SK-N-SH (cell line): ENCODE results near the gene MRM1. TPM values are rescaled to one million over a fixed set of nuclear protein-coding genes. Genes with fewer than 3 reads are reported as not detected.

Source experiments
- CTCF ChIA-PET: fragments of 300-600, 350-600 bp; formaldehyde crosslinking; extraction: SDS; loops from one replicate; lab custom pipeline; 2021; lab: Yijun Ruan, JAX
- POLR2A ChIA-PET: fragments of 350-600 bp; sonication (Branson Sonifier 250); formaldehyde crosslinking; extraction: SDS; loops from one replicate; lab custom pipeline; 2020; ENCODE audit warnings: antibody characterized with exemption, inconsistent platforms; lab: Yijun Ruan, JAX
- DNase-seq: peaks from one replicate; pipeline ENCODE4 v3.0.0; 2012
- H2AFZ ChIP-seq: fragments of 200-600 bp; sonication (generic); 2 replicates; pipeline ENCODE4 v1.8.1; 2016; ENCODE audit warnings: antibody characterized with exemption, mild to moderate bottlenecking, low read depth
- H3F3A ChIP-seq: fragments of 200-600 bp; sonication (generic); replicated peaks from 2 replicates; pipeline ENCODE3; 2016; ENCODE audit warnings: antibody characterized with exemption, mild to moderate bottlenecking; ENCODE audit not compliant: insufficient read depth
- H3K27ac ChIP-seq, 2 experiments: fragments of 200-500 bp in 1 of 2; fragments of 200-600 bp in 1 of 2; sonication (Bioruptor generic) in 1 of 2; sonication (generic), shearing (Covaris generic) in 1 of 2; 2 replicates each; pipeline versions ENCODE4 v1.5.1 to v1.6.1; 2014 to 2016; ENCODE audit warnings: low read depth in 2 of 2, inconsistent platforms in 1 of 2, low read length in 1 of 2, mild to moderate bottlenecking in 1 of 2, mixed read lengths in 1 of 2
- H3K27me3 ChIP-seq: fragments of 200-600 bp; sonication (generic), shearing (Covaris generic); 2 replicates; pipeline ENCODE4 v1.6.1; 2016; ENCODE audit warnings: mixed run types; ENCODE audit not compliant: insufficient read depth
- H3K36me3 ChIP-seq, 2 experiments: fragments of 200-500 bp in 1 of 2; fragments of 200-600 bp in 1 of 2; sonication (Bioruptor generic) in 1 of 2; sonication (generic) in 1 of 2; replicated peaks in 1 of 2; 2 replicates each; pipeline versions ENCODE3 to v1.5.1; 2014 to 2016; ENCODE audit warnings: low read length in 1 of 2, mild to moderate bottlenecking in 1 of 2; ENCODE audit not compliant: insufficient read depth in 2 of 2, control insufficient read depth in 1 of 2
- H3K4me1 ChIP-seq, 2 experiments: fragments of 200-500 bp in 1 of 2; fragments of 200-600 bp in 1 of 2; sonication (Bioruptor generic) in 1 of 2; sonication (generic), shearing (Covaris generic) in 1 of 2; 2 replicates each; pipeline versions ENCODE4 v1.5.1 to v1.6.1; 2014 to 2016; ENCODE audit warnings: low read depth in 1 of 2, low read length in 1 of 2, mixed run types in 1 of 2; ENCODE audit not compliant: insufficient read depth in 2 of 2, control insufficient read depth in 1 of 2
- H3K4me2 ChIP-seq: fragments of 200-600 bp; sonication (generic), shearing (Covaris generic); 2 replicates; pipeline ENCODE4 v1.6.1; 2017; ENCODE audit warnings: mixed run types
- H3K4me3 ChIP-seq, 2 experiments: fragments of 200-500 bp in 1 of 2; fragments of 200-600 bp in 1 of 2; sonication (Bioruptor generic) in 1 of 2; sonication (generic), shearing (Covaris generic) in 1 of 2; 2 replicates each; pipeline versions ENCODE4 v1.5.1 to v1.8.1; 2014 to 2016; ENCODE audit warnings: low read depth in 2 of 2, inconsistent platforms in 1 of 2, low read length in 1 of 2, mild to moderate bottlenecking in 1 of 2, mixed read lengths in 1 of 2, moderate library complexity in 1 of 2
- H3K79me2 ChIP-seq: fragments of 200-600 bp; sonication (generic); 2 replicates; pipeline ENCODE4 v1.8.1; 2017; ENCODE audit warnings: mild to moderate bottlenecking; ENCODE audit not compliant: insufficient read depth
- H3K9ac ChIP-seq: fragments of 200-600 bp; sonication (generic); 2 replicates; pipeline ENCODE4 v1.6.1; 2017; ENCODE audit warnings: mixed run types
- H3K9me2 ChIP-seq: fragments of 200-600 bp; sonication (generic); 2 replicates; pipeline ENCODE4 v1.6.1; 2017; ENCODE audit warnings: mixed run types
- H3K9me3 ChIP-seq: fragments of 200-600 bp; sonication (generic); 2 replicates; pipeline ENCODE4 v1.6.1; 2017; ENCODE audit warnings: mixed run types, mild to moderate bottlenecking, moderate library complexity
- H4K20me1 ChIP-seq: fragments of 200-600 bp; sonication (generic); 2 replicates; pipeline ENCODE4 v1.6.1; 2017; ENCODE audit warnings: mild to moderate bottlenecking, mixed run types; ENCODE audit not compliant: insufficient read depth
- CHD2 ChIP-seq: fragments of 150-350 bp; IDR thresholded peaks from 2 replicates; pipeline ENCODE4 v1.6.1; 2018; ENCODE audit warnings: low read length; ENCODE audit not compliant: partially characterized antibody
- CTCF ChIP-seq: fragments of 200-600 bp; sonication (generic); IDR thresholded peaks from 2 replicates; pipeline ENCODE4 v1.6.1; 2017; ENCODE audit warnings: antibody characterized with exemption, mild to moderate bottlenecking, moderate library complexity
- ELF1 ChIP-seq: IDR thresholded peaks from 2 replicates; pipeline ENCODE4 v1.4.0; 2012
- GABPA ChIP-seq: IDR thresholded peaks from 2 replicates; pipeline ENCODE4 v1.4.0; 2012; ENCODE audit warnings: low read depth, mild to moderate bottlenecking
- IRF3 ChIP-seq: fragments of 150-350 bp; IDR thresholded peaks from 2 replicates; pipeline ENCODE4 v1.6.1; 2016; ENCODE audit warnings: mild to moderate bottlenecking, low read depth, low read length
- JUND ChIP-seq: IDR thresholded peaks from 2 replicates; pipeline ENCODE4 v1.4.0; 2012
- NFIC ChIP-seq: IDR thresholded peaks from 2 replicates; pipeline ENCODE4 v1.4.0; 2012; ENCODE audit warnings: borderline replicate concordance
- REST ChIP-seq: IDR thresholded peaks from 2 replicates; pipeline ENCODE4 v1.6.1; 2012; ENCODE audit warnings: mild to moderate bottlenecking, low read depth, low read length, moderate library complexity
- RFX5 ChIP-seq: IDR thresholded peaks from 2 replicates; pipeline ENCODE4 v1.6.1; 2012; ENCODE audit warnings: mild to moderate bottlenecking, improper control_type of control experiment, low read length
- SIN3A ChIP-seq: IDR thresholded peaks from 2 replicates; pipeline ENCODE4 v1.6.1; 2012; ENCODE audit warnings: low read depth, mild to moderate bottlenecking, low read length, moderate library complexity, borderline replicate concordance
- SMC3 ChIP-seq: IDR thresholded peaks from 2 replicates; pipeline ENCODE4 v1.6.1; 2012; ENCODE audit warnings: low read depth, low read length, improper control_type of control experiment
- TAF1 ChIP-seq: IDR thresholded peaks from 2 replicates; pipeline ENCODE4 v1.6.1; 2012; ENCODE audit warnings: low read depth, mild to moderate bottlenecking, low read length, moderate library complexity, borderline replicate concordance
- TCF12 ChIP-seq: IDR thresholded peaks from 2 replicates; pipeline ENCODE4 v1.4.0; 2012
- YY1 ChIP-seq: IDR thresholded peaks from 2 replicates; pipeline ENCODE4 v1.4.0; 2012; ENCODE audit warnings: low read depth, mild to moderate bottlenecking
- WGBS: methylation state at CpG from one replicate; pipeline ENCODE4 v1.1.6; 2017; ENCODE audit warnings: low lambda C conversion rate; 5-methylcytosine and 5-hydroxymethylcytosine counted together
- polyA plus RNA-seq, 3 experiments: library from polyadenylated mRNA; depleted of rRNA; stranded (reverse); fragments of >200 nt; gene quantifications; 2 replicates each; pipeline ENCODE4 v1.2.3, GENCODE V29; 2012

MRM1 gene
- polyA plus RNA-seq, 1 of the 3 experiments (the other 2 are of a cell fraction): 9.8 TPM

GRCh38 chr17:36612323-36612722 lies 10.9 kb downstream of the MRM1 start:
- Histone ChIP-seq H3K27me3 (no peaks in the 10 kb centered on the region), H3K9me3 (no peaks in the 10 kb centered on the region), H4K20me1 (no peaks in the 10 kb centered on the region), H3K9ac (no peak overlapping the region), H3F3A (peaks cover 4% of the 10 kb centered on the region), H3K9me2 (no peaks in the 10 kb centered on the region), H2AFZ (no peak overlapping the region), H3K4me3 (no peak overlapping the region), H3K4me2 (no peak overlapping the region), H3K4me1 (no peaks in the 10 kb centered on the region), H3K27ac (no peak overlapping the region), H3K79me2 (no peaks in the 10 kb centered on the region), H3K36me3 (no peaks in the 10 kb centered on the region)
- 96% methylated on average over 3 of the region's 3 CpGs for WGBS
- CTCF ChIA-PET: interaction anchor here (0.9 to 8.2 kb wide), 4 partner anchors 10 to 761 kb away, joined by 3 to 50 read pairs (median 24); partner anchors contain the start of gene MRM1
- DNase-seq: no peak
- POLR2A ChIA-PET: no interaction called here
- TF ChIP-seq NFIC (no peak), CTCF (no peak), TAF1 (no peak), TCF12 (no peak), ELF1 (no peak), SIN3A (no peak), YY1 (no peak), RFX5 (no peak), CHD2 (no peak)

- Histone ChIP-seq H3K79me2 (no peaks in the 10 kb centered on the region), H3K4me3 (no peak overlapping the region), H4K20me1 (no peaks in the 10 kb centered on the region), H3F3A (peaks cover 4% of the 10 kb centered on the region), H3K27me3 (no peaks in the 10 kb centered on the region), H3K36me3 (no peaks in the 10 kb centered on the region), H2AFZ (no peak overlapping the region), H3K4me1 (no peaks in the 10 kb centered on the region), H3K9ac (no peak overlapping the region), H3K4me2 (no peak overlapping the region), H3K9me3 (no peaks in the 10 kb centered on the region), H3K9me2 (no peaks in the 10 kb centered on the region), H3K27ac (no peak overlapping the region)
- CTCF ChIA-PET: interaction anchor here (0.8 to 8.2 kb wide), 5 partner anchors 10 to 760 kb away, joined by 3 to 50 read pairs (median 15); partner anchors contain the start of gene MRM1
- POLR2A ChIA-PET: no interaction called here
- TF ChIP-seq GABPA: no peak
- TF ChIP-seq YY1: no peak
- TF ChIP-seq SMC3: no peak
- TF ChIP-seq JUND: no peak
- TF ChIP-seq SIN3A: no peak
- TF ChIP-seq TCF12: no peak
- no peak for TF ChIP-seq REST
- TF ChIP-seq IRF3: no peak
- 86% methylated on average over 4 of the region's 4 CpGs for WGBS
- no peak for DNase-seq
These were observed 11.8 kb downstream of the MRM1 start for GRCh38 chr17:36613155-36613554.
